HL-60 (cell line): ENCODE results near the gene TCFL5.

Source experiments
- DNase-seq, 2 experiments: peaks; one replicate each; pipeline ENCODE4 v3.0.0-alpha.2; 2010 to 2020; ENCODE audit warnings: low read depth in 1 of 2, low spot score in 1 of 2
- H3K27ac ChIP-seq: fragments of 250-450 bp; sonication (Bioruptor Pico); replicated peaks from 2 replicates; pipeline ENCODE4 v1.5.1; 2020; ENCODE audit warnings: mild to moderate bottlenecking, moderate library complexity
- H3K27me3 ChIP-seq: fragments of 250-450 bp; sonication (Bioruptor Pico); 2 replicates; pipeline ENCODE4 v1.5.1; 2021; ENCODE audit warnings: mild to moderate bottlenecking, moderate library complexity; ENCODE audit not compliant: insufficient read depth, poor library complexity, severe bottlenecking
- H3K4me3 ChIP-seq: replicated peaks from 2 replicates; pipeline ENCODE4 v1.5.1; 2011; ENCODE audit warnings: mild to moderate bottlenecking, control low read depth, low read length; ENCODE audit not compliant: insufficient read depth
- CTCF ChIP-seq: IDR thresholded peaks from one replicate; pipeline ENCODE4 v1.5.1; 2011; ENCODE audit warnings: low read length, control low read depth, inconsistent platforms; ENCODE audit not compliant: insufficient read depth
- GABPA ChIP-seq: IDR thresholded peaks from 2 replicates; pipeline ENCODE4 v1.6.1; 2012; ENCODE audit warnings: low read depth
- POLR2AphosphoS5 ChIP-seq: IDR thresholded peaks from 2 replicates; pipeline ENCODE4 v1.6.1; 2012; ENCODE audit warnings: low read depth
- REST ChIP-seq: IDR thresholded peaks from 2 replicates; pipeline ENCODE4 v1.6.1; 2012; ENCODE audit warnings: low read depth; ENCODE audit not compliant: insufficient replicate concordance
- SPI1 ChIP-seq: IDR thresholded peaks from 2 replicates; pipeline ENCODE4 v1.6.1; 2012; ENCODE audit warnings: low read depth, mild to moderate bottlenecking, borderline replicate concordance

Gene TCFL5

GRCh38 chr20:62834967-62835730, 26.5 kb downstream of the TCFL5 start:
- no peaks in the 10 kb centered on the region for H3K27me3 ChIP-seq
- no peak for DNase-seq
- no peak overlapping the region for H3K27ac ChIP-seq
- H3K4me3 ChIP-seq, result no peak overlapping the region
- TF ChIP-seq CTCF (no peak), REST (no peak), POLR2AphosphoS5 (no peak), GABPA (no peak), SPI1 (no peak)

GRCh38 chr20:62832951-62833391, 28.7 kb downstream of the TCFL5 start:
- H3K4me3 ChIP-seq, result peak overlapping the region; percentile 37
- no peaks in the 10 kb centered on the region for H3K27me3 ChIP-seq
- peak overlapping the region; percentile 71 for H3K27ac ChIP-seq
- TF ChIP-seq CTCF (no peak), POLR2AphosphoS5 (no peak; the same call in 1 of the 2 replicates), GABPA (no peak), SPI1 (peak; percentile 7; the same call in 1 of the 2 replicates), REST (no peak)
- peak in 1 of 2 experiments; percentile 57 for DNase-seq

- Histone ChIP-seq H3K4me3 (peak overlapping the region; percentile 37), H3K27me3 (no peaks in the 10 kb centered on the region), H3K27ac (peak overlapping the region; percentile 71)
- TF ChIP-seq SPI1, result peak; percentile 81
- TF ChIP-seq GABPA, result no peak
- TF ChIP-seq CTCF, result no peak
- no peak for TF ChIP-seq REST
- TF ChIP-seq POLR2AphosphoS5, result peak; percentile 18; the same call in 1 of the 2 replicates
- peak; percentile 84 to 98 for DNase-seq
Observed at GRCh38 chr20:62832212-62832922, 29.3 kb downstream of the TCFL5 start.
